HepG2 (cell line): ENCODE results near the gene ADRA2B. TPM values are rescaled to one million over a fixed set of nuclear protein-coding genes. Genes with fewer than 3 reads are reported as not detected.

Experiments used
- ATAC-seq: fragments of 200-7000 bp; cut with Tn5 transposase; 3 replicates; pipeline ENCODE4 v1.9.1; 2020; ENCODE audit warnings: mild to moderate bottlenecking, moderate library complexity
- BruUV-seq: library from RNA; stranded (reverse); fragments of 400-500 nt; replicated peaks from 2 replicates; lab custom pipeline; 2021; lab: Mats Ljungman, UMichigan
- CTCF ChIA-PET: fragments of 300-600 bp; formaldehyde crosslinking; extraction: SDS; loops from one replicate; lab custom pipeline; 2021; ENCODE audit warnings: low total read pairs, inconsistent platforms, low intra/inter-chr PET ratio; lab: Yijun Ruan, JAX
- POLR2A ChIA-PET: fragments of 350-600 bp; sonication (Branson Sonifier 250); formaldehyde crosslinking; loops from one replicate; lab custom pipeline; 2020; ENCODE audit warnings: antibody characterized with exemption, inconsistent platforms; lab: Yijun Ruan, JAX
- DNase-seq: peaks from one replicate; pipeline ENCODE4 v3.0.0-alpha.2; 2015; ENCODE audit warnings: low spot score
- FAIRE-seq: peaks from 3 replicates; lab custom pipeline; 2011; peaks lifted over from hg19 to GRCh38; lab: Jason Lieb, UNC
- H2AFZ ChIP-seq: one replicate; pipeline ENCODE4 v1.6.1; 2011; ENCODE audit warnings: low read length, inconsistent platforms
- H3K27ac ChIP-seq: fragments of 300-600 bp; 3 replicates; pipeline ENCODE4 v1.8.0; 2011; ENCODE audit warnings: mixed run types, mild to moderate bottlenecking, mixed read lengths, low read length, inconsistent platforms; ENCODE audit not compliant: insufficient read depth; ENCODE audit errors: extremely low read length
- H3K27me3 ChIP-seq, 2 experiments: fragments of 200-600 bp in 1 of 2; 2 replicates in 1 of 2; 3 replicates in 1 of 2; pipeline versions ENCODE4 v1.6.0 to v1.8.0; 2011; ENCODE audit warnings: low read length in 2 of 2, mild to moderate bottlenecking in 2 of 2, moderate library complexity in 2 of 2, inconsistent platforms in 1 of 2; ENCODE audit not compliant: insufficient read depth in 2 of 2, control insufficient read depth in 1 of 2
- H3K36me3 ChIP-seq, 2 experiments: fragments of 200-600 bp in 1 of 2; replicated peaks in 1 of 2; 2 replicates in 1 of 2; 3 replicates in 1 of 2; pipeline versions ENCODE4 v1.5.1 to v1.8.0; 2011; ENCODE audit warnings: low read length in 2 of 2, inconsistent platforms in 1 of 2; ENCODE audit not compliant: insufficient read depth in 2 of 2, control insufficient read depth in 1 of 2
- H3K4me1 ChIP-seq: 2 replicates; pipeline ENCODE4 v1.5.1; 2012; ENCODE audit warnings: low read length, inconsistent platforms; ENCODE audit not compliant: insufficient read depth
- H3K4me2 ChIP-seq: 2 replicates; pipeline ENCODE4 v1.6.0; 2011; ENCODE audit warnings: low read depth, low read length, inconsistent platforms
- H3K4me3 ChIP-seq, 3 experiments: fragments of 200-600 bp in 1 of 3; sonication (generic), shearing (Covaris generic) in 1 of 3; replicated peaks in 1 of 3; 2 replicates each; pipeline ENCODE4 v1.5.1; 2011 to 2016; ENCODE audit warnings: low read length in 3 of 3, inconsistent platforms in 2 of 3, low read depth in 2 of 3, mild to moderate bottlenecking in 2 of 3, control low read depth in 1 of 3, mixed read lengths in 1 of 3; ENCODE audit not compliant: insufficient read depth in 1 of 3
- H3K79me2 ChIP-seq: one replicate; pipeline ENCODE4 v1.6.1; 2011; ENCODE audit warnings: low read length, inconsistent platforms; ENCODE audit not compliant: insufficient read depth
- H3K9ac ChIP-seq: 2 replicates; pipeline ENCODE4 v1.6.0; 2011; ENCODE audit warnings: mild to moderate bottlenecking, low read depth, low read length, inconsistent platforms; ENCODE audit not compliant: insufficient read depth
- H3K9me3 ChIP-seq: 2 replicates; pipeline ENCODE4 v1.5.1; 2012; ENCODE audit warnings: mild to moderate bottlenecking, low read length
- H4K20me1 ChIP-seq: 2 replicates; pipeline ENCODE4 v1.6.0; 2011; ENCODE audit warnings: inconsistent platforms, mild to moderate bottlenecking, low read length, moderate library complexity; ENCODE audit not compliant: insufficient read depth
- FOXK1 ChIP-seq: sonication (generic); formaldehyde crosslinking; IDR thresholded peaks from 2 replicates; pipeline ENCODE4 v1.4.0; 2020; ENCODE audit warnings: low read depth, missing genetic modification reagents, borderline replicate concordance
- HOMEZ ChIP-seq: IDR thresholded peaks from 2 replicates; pipeline ENCODE4 v1.6.1; 2016; ENCODE audit warnings: low read depth
- RARG ChIP-seq: sonication (generic); formaldehyde crosslinking; IDR thresholded peaks from 2 replicates; pipeline ENCODE4 v1.4.0; 2020; ENCODE audit warnings: low read depth, mild to moderate bottlenecking, missing genetic modification reagents
- RORA ChIP-seq: sonication (generic); formaldehyde crosslinking; IDR thresholded peaks from 2 replicates; pipeline ENCODE4 v1.5.0; 2020; ENCODE audit warnings: mild to moderate bottlenecking, missing genetic modification reagents, moderate library complexity
- SNAPC5 ChIP-seq: sonication (generic); formaldehyde crosslinking; IDR thresholded peaks from 2 replicates; pipeline ENCODE4 v1.8.1; 2023; ENCODE audit warnings: mild to moderate bottlenecking, missing genetic modification reagents, borderline replicate concordance
- SPEN ChIP-seq: sonication (generic); formaldehyde crosslinking; IDR thresholded peaks from 2 replicates; pipeline ENCODE4 v1.5.1; 2020; ENCODE audit warnings: low read depth, mild to moderate bottlenecking, missing genetic modification reagents
- TBP ChIP-seq: sonication (generic); formaldehyde crosslinking; IDR thresholded peaks from 2 replicates; pipeline ENCODE4 v1.5.0; 2020; ENCODE audit warnings: missing genetic modification reagents
- ZBTB14 ChIP-seq: sonication (generic); formaldehyde crosslinking; IDR thresholded peaks from 2 replicates; pipeline ENCODE4 v1.4.0; 2020; ENCODE audit warnings: missing genetic modification reagents
- ZBTB38 ChIP-seq: sonication (generic); formaldehyde crosslinking; IDR thresholded peaks from 2 replicates; pipeline ENCODE4 v1.5.1; 2020; ENCODE audit warnings: mild to moderate bottlenecking, missing genetic modification reagents
- ZNF12 ChIP-seq: sonication (generic); formaldehyde crosslinking; IDR thresholded peaks from 2 replicates; pipeline ENCODE4 v1.5.0; 2020; ENCODE audit warnings: missing genetic modification reagents
- ZNF281 ChIP-seq: sonication (generic); formaldehyde crosslinking; IDR thresholded peaks from 2 replicates; pipeline ENCODE4 v1.4.0; 2020; ENCODE audit warnings: missing genetic modification reagents, borderline replicate concordance
- ZNF660 ChIP-seq: sonication (generic); formaldehyde crosslinking; IDR thresholded peaks from 2 replicates; pipeline ENCODE4 v1.5.1; 2020; ENCODE audit warnings: mild to moderate bottlenecking, low read depth, missing genetic modification reagents, borderline replicate concordance
- WGBS: methylation state at CpG from one replicate; pipeline ENCODE4 v1.1.6; 2017; ENCODE audit warnings: low lambda C conversion rate; 5-methylcytosine and 5-hydroxymethylcytosine counted together
- in situ Hi-C: cut with HindIII; loops from 2 replicates; pipeline ENCODE4 v1.10.0; 2017; ENCODE audit warnings: low pct_unique_long_range_greater_than_20kb; ENCODE audit not compliant: extremely low pct_ligation_motif_present
- intact Hi-C: fragments of 100-400 bp; cut with micrococcal nuclease; formaldehyde crosslinking; loops from one replicate; pipeline ENCODE4 v1.10.0; 2022; ENCODE audit not compliant: unreplicated experiment
- polyA plus RNA-seq, 8 experiments: library from polyadenylated mRNA; depleted of rRNA in 3 of 8; stranded (reverse) in 7 of 8; unstranded in 1 of 8; fragments of >200 nt; fragmentation: Illumina TruSeq in 4 of 8; extraction: Trizol in 4 of 8; gene quantifications; 2 replicates each; pipeline versions ENCODE4 v1.2.1 to v1.2.3, GENCODE V29; 2011 to 2016; ENCODE audit warnings: low read depth in 4 of 8, missing spikeins in 1 of 8, mixed read lengths in 1 of 8; ENCODE audit not compliant: insufficient read depth in 1 of 8
- total RNA-seq, 5 experiments: library from RNA; depleted of rRNA; stranded (reverse); fragments of >200 nt; fragmentation: Illumina TruSeq; extraction: Trizol; gene quantifications; 2 replicates each; pipeline ENCODE4 v1.2.3, GENCODE V29; 2016; ENCODE audit warnings: low read depth in 1 of 5

The ADRA2B gene
- total and polyA plus RNA-seq, 2 of the 13 experiments (the other 11 are each of a cell fraction or from before 2014, with no cell fraction given), result not detected

GRCh38 chr2:96130483-96130882 is 14.1 kb upstream of the ADRA2B start:
- POLR2A ChIA-PET, result no interaction called here
- BruUV-seq, result no TSS peak

More at GRCh38 chr2:96130483-96130882, 14.1 kb upstream of the ADRA2B start:
- H3K9me3 ChIP-seq, result no peaks in the 10 kb centered on the region
- TF ChIP-seq ZBTB38 (CRISPR knock-in tag) (no peak), ZBTB14 (CRISPR knock-in tag) (no peak), RORA (CRISPR knock-in tag) (no peak), TBP (CRISPR knock-in tag) (no peak), SNAPC5 (CRISPR knock-in tag) (no peak), RARG (CRISPR knock-in tag) (no peak), ZNF12 (CRISPR knock-in tag) (no peak), ZNF660 (CRISPR knock-in tag) (no peak), SPEN (CRISPR knock-in tag) (no peak), FOXK1 (CRISPR knock-in tag) (no peak), HOMEZ (CRISPR knock-in tag) (no peak), ZNF281 (CRISPR knock-in tag) (no peak)
- TF ChIP-seq, all 625 proteins: peak for 0
- Histone ChIP-seq H3K4me1 (no peaks in the 10 kb centered on the region), H3K27me3 (peaks cover 20 to 62% of the 10 kb centered on the region in 2 experiments), H2AFZ (no peak overlapping the region), H3K36me3 (no peaks in the 10 kb centered on the region), H3K4me2 (no peak overlapping the region), H3K79me2 (no peaks in the 10 kb centered on the region), H3K4me3 (no peak overlapping the region), H3K27ac (no peak overlapping the region), H3K9ac (no peak overlapping the region), H4K20me1 (no peaks in the 10 kb centered on the region)
- 42% methylated on average over 4 of the region's 4 CpGs for WGBS
- CTCF ChIA-PET, result no interaction called here
- DNase-seq (no peak), ATAC-seq (no peak), FAIRE-seq (no peak)
- in situ Hi-C loops (loop anchor here (25.0 kb wide), 1 partner anchor 382 kb away; the partner anchor contains the start of gene NEURL3), intact Hi-C loops (no loop called here)
